ENCODE data around the gene CASP12. TPM values are rescaled to one million over a fixed set of nuclear protein-coding genes. Genes with fewer than 3 reads are reported as not detected.

The CASP12 gene
- total and polyA plus RNA-seq, 9 of the 15 experiments (the other 6 are each of a cell fraction or from before 2014, with no cell fraction given), result not detected

GRCh38 chr11:104866815-104867214 is 31.4 kb downstream of the CASP12 start:
- H2AFZ ChIP-seq (ENCODE audit: low read depth, low read length), result no peak overlapping the region
- H4K20me1 ChIP-seq (replicated peaks; ENCODE audit: control insufficient read depth, insufficient read depth, low read length), result no peaks in the 10 kb centered on the region
- no peak for TF ChIP-seq NFXL1 (CRISPR knock-in tag; IDR thresholded peaks at IDR 0.05)
- TF ChIP-seq GATAD2B (IDR thresholded peaks at IDR 0.05; ENCODE audit: borderline replicate concordance), result no peak
- TF ChIP-seq, protein P1, sequence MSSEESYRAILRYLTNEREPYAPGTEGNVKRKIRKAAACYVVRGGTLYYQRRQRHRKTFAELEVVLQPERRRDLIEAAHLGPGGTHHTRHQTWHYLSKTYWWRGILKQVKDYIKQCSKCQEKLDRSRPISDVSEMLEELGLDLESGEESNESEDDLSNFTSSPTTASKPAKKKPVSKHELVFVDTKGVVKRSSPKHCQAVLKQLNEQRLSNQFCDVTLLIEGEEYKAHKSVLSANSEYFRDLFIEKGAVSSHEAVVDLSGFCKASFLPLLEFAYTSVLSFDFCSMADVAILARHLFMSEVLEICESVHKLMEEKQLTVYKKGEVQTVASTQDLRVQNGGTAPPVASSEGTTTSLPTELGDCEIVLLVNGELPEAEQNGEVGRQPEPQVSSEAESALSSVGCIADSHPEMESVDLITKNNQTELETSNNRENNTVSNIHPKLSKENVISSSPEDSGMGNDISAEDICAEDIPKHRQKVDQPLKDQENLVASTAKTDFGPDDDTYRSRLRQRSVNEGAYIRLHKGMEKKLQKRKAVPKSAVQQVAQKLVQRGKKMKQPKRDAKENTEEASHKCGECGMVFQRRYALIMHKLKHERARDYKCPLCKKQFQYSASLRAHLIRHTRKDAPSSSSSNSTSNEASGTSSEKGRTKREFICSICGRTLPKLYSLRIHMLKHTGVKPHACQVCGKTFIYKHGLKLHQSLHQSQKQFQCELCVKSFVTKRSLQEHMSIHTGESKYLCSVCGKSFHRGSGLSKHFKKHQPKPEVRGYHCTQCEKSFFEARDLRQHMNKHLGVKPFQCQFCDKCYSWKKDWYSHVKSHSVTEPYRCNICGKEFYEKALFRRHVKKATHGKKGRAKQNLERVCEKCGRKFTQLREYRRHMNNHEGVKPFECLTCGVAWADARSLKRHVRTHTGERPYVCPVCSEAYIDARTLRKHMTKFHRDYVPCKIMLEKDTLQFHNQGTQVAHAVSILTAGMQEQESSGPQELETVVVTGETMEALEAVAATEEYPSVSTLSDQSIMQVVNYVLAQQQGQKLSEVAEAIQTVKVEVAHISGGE (CRISPR knock-in tag; IDR thresholded peaks at IDR 0.05), result no peak
- no peak for TF ChIP-seq BDP1 (IDR thresholded peaks at IDR 0.05; ENCODE audit: insufficient read depth, insufficient read length)
- no peak for TF ChIP-seq ZNF263 (CRISPR knock-in tag; IDR thresholded peaks at IDR 0.05; ENCODE audit: borderline replicate concordance)
- TF ChIP-seq ZNF274 (IDR thresholded peaks at IDR 0.05; ENCODE audit: borderline replicate concordance, low read depth, low read length), result no peak
- TF ChIP-seq ZNF780A (CRISPR knock-in tag; IDR thresholded peaks at IDR 0.05), result no peak
- TF ChIP-seq TFAM (CRISPR knock-in tag; conservative IDR thresholded peaks at IDR 0.05), result no peak
- TF ChIP-seq RAD21 (CRISPR knock-in tag; conservative IDR thresholded peaks at IDR 0.05 in 1 of 2, IDR thresholded peaks at IDR 0.05 in 1 of 2), result no peak
- TF ChIP-seq RNF2 (IDR thresholded peaks at IDR 0.05), result no peak
- TF ChIP-seq NCOA1 (IDR thresholded peaks at IDR 0.05; ENCODE audit: low read depth), result no peak
- no peak for TF ChIP-seq CCAR2 (IDR thresholded peaks at IDR 0.05; ENCODE audit: low read depth, low read length)
- no peak for TF ChIP-seq ZNF444 (CRISPR knock-in tag; IDR thresholded peaks at IDR 0.05)
- no peak for TF ChIP-seq SMAD3 (CRISPR knock-in tag; conservative IDR thresholded peaks at IDR 0.05)
- no peak for TF ChIP-seq ZNF239 (CRISPR knock-in tag; IDR thresholded peaks at IDR 0.05)
- TF ChIP-seq ZSCAN32 (CRISPR knock-in tag; IDR thresholded peaks at IDR 0.05), result no peak
- TF ChIP-seq MECOM (CRISPR knock-in tag; IDR thresholded peaks at IDR 0.05), result no peak
- TF ChIP-seq KHSRP (IDR thresholded peaks at IDR 0.05), result no peak
- TF ChIP-seq CBFB (CRISPR knock-in tag; IDR thresholded peaks at IDR 0.05), result no peak
- H3K4me2 ChIP-seq (ENCODE audit: insufficient read depth, low read length), result no peak overlapping the region
- no peak overlapping the region for H3K4me3 ChIP-seq
- CTCF ChIA-PET (ENCODE audit: low intra/inter-chr PET ratio), result no interaction called here
- BruUV-seq (replicated peaks), result no TSS peak
- POLR2A ChIA-PET, result no interaction called here
- H3K9me3 ChIP-seq (replicated peaks; ENCODE audit: control insufficient read depth, insufficient read depth, low read depth, low read length), result no peaks in the 10 kb centered on the region; the same call in 1 of the 2 replicates
- 0% methylated on average over 2 of the region's 2 CpGs for WGBS (ENCODE audit: insufficient coverage, low coverage, missing lambda C conversion rate)
- FAIRE-seq, result no peak
- ATAC-seq, result no peak
- H3K27me3 ChIP-seq (ENCODE audit: control insufficient read depth in 2 of 2, insufficient read depth in 2 of 2, low read length in 2 of 2), result no peaks in the 10 kb centered on the region
- no peaks in the 10 kb centered on the region for H3K4me1 ChIP-seq (replicated peaks in 1 of 2; ENCODE audit: control insufficient read depth in 2 of 2, insufficient read depth in 2 of 2, low read length in 2 of 2)
- H3K36me3 ChIP-seq (ENCODE audit: control insufficient read depth, insufficient read depth, low read length), result no peaks in the 10 kb centered on the region
- in situ Hi-C loops (cut with MboI), result no loop called here
- no peak overlapping the region for H3K27ac ChIP-seq (ENCODE audit: extremely low read depth, low read depth, low read length)
- no peak overlapping the region for H3K9ac ChIP-seq (ENCODE audit: insufficient read depth in 1 of 2, low read depth in 2 of 2, low read length in 2 of 2)
- no peaks in the 10 kb centered on the region for H3K79me2 ChIP-seq (ENCODE audit: control insufficient read depth, insufficient read depth, low read length)
- DNase-seq (ENCODE audit: extremely low read depth in 1 of 4, low spot score in 3 of 4), result no peak
- H3K9me1 ChIP-seq (ENCODE audit: control insufficient read depth, insufficient read depth, low read length), result no peaks in the 10 kb centered on the region
- intact Hi-C loops (cut with micrococcal nuclease), result no loop called here
